Neural cell (in vitro differentiated cells): ENCODE measurements around the gene UBTF. TPM values are rescaled to one million over a fixed set of nuclear protein-coding genes. Genes with fewer than 3 reads are reported as not detected.

Experiments
- H2AFZ ChIP-seq: fragments of 200-600, 300-800 bp; sonication (generic), shearing (Covaris generic); 2 replicates; pipeline ENCODE4 v1.6.0; 2014; ENCODE audit warnings: low read depth, mild to moderate bottlenecking, antibody characterized with exemption, low read length, moderate library complexity
- H3F3A ChIP-seq: fragments of 200-600 bp; shearing (Covaris generic); 2 replicates; pipeline ENCODE4 v1.6.1; 2016; ENCODE audit warnings: mild to moderate bottlenecking, moderate library complexity, mixed read lengths, antibody characterized with exemption, low read length; ENCODE audit not compliant: insufficient read depth, poor library complexity, severe bottlenecking
- H3K27ac ChIP-seq: fragments of 200-600, 300-800 bp; sonication (generic), shearing (Covaris generic); 2 replicates; pipeline ENCODE4 v1.5.1; 2014; ENCODE audit warnings: mild to moderate bottlenecking, low read length, moderate library complexity
- H3K27me3 ChIP-seq: fragments of 300-800, 200-600 bp; sonication (generic), shearing (Covaris generic); 2 replicates; pipeline ENCODE4 v1.6.0; 2014; ENCODE audit warnings: mild to moderate bottlenecking, low read depth, low read length, moderate library complexity; ENCODE audit not compliant: insufficient read depth
- H3K36me3 ChIP-seq: fragments of 300-800, 200-600 bp; sonication (generic), shearing (Covaris generic); 2 replicates; pipeline ENCODE4 v1.5.1; 2014; ENCODE audit warnings: mild to moderate bottlenecking, antibody characterized with exemption, low read length, moderate library complexity; ENCODE audit not compliant: insufficient read depth
- H3K4me2 ChIP-seq: fragments of 300-800, 200-600 bp; sonication (generic), shearing (Covaris generic); 2 replicates; pipeline ENCODE4 v1.6.0; 2014; ENCODE audit warnings: mild to moderate bottlenecking, low read length
- H3K4me3 ChIP-seq: fragments of 300-800, 200-600 bp; sonication (generic), shearing (Covaris generic); 2 replicates; pipeline ENCODE4 v1.5.1; 2014; ENCODE audit warnings: mild to moderate bottlenecking, low read length, moderate library complexity
- H3K79me2 ChIP-seq: fragments of 200-600 bp; shearing (Covaris generic); replicated peaks from 2 replicates; pipeline ENCODE4 v1.6.0; 2014; ENCODE audit warnings: mild to moderate bottlenecking, low read length, moderate library complexity; ENCODE audit not compliant: insufficient read depth
- H3K9ac ChIP-seq: fragments of 300-800, 200-600 bp; sonication (generic), shearing (Covaris generic); 2 replicates; pipeline ENCODE4 v1.6.1; 2016; ENCODE audit warnings: mild to moderate bottlenecking, low read length, mixed read lengths
- H3K9me2 ChIP-seq: fragments of 200-600 bp; shearing (Covaris generic); 2 replicates; pipeline ENCODE4 v1.6.1; 2016; ENCODE audit warnings: mild to moderate bottlenecking, low read length, mixed read lengths; ENCODE audit not compliant: insufficient read depth
- H3K9me3 ChIP-seq: fragments of 200-600, 300-800 bp; sonication (generic), shearing (Covaris generic); 2 replicates; pipeline ENCODE4 v1.6.1; 2016; ENCODE audit warnings: mild to moderate bottlenecking, mixed run types, low read length, moderate library complexity, mixed read lengths
- H4K20me1 ChIP-seq: fragments of 200-600 bp; shearing (Covaris generic); 2 replicates; pipeline ENCODE4 v1.6.1; 2016; ENCODE audit warnings: mild to moderate bottlenecking, mixed run types; ENCODE audit not compliant: insufficient read depth
- EP300 ChIP-seq: fragments of 450-650 bp; conservative IDR thresholded peaks from 2 replicates; pipeline ENCODE4 v1.6.1; 2014; ENCODE audit warnings: antibody characterized with exemption, mild to moderate bottlenecking, moderate library complexity; ENCODE audit not compliant: poor library complexity, severe bottlenecking
- EZH2 ChIP-seq: fragments of 200-600, 300-800 bp; shearing (Covaris generic), sonication (generic); IDR thresholded peaks from 2 replicates; pipeline ENCODE4 v1.6.1; 2014; ENCODE audit warnings: antibody characterized with exemption, low read length, borderline replicate concordance, mild to moderate bottlenecking; ENCODE audit not compliant: insufficient read depth, poor library complexity, severe bottlenecking
- MXI1 ChIP-seq: fragments of 450-650 bp; conservative IDR thresholded peaks from 2 replicates; pipeline ENCODE4 v1.6.1; 2014; ENCODE audit warnings: antibody characterized with exemption, mild to moderate bottlenecking; ENCODE audit not compliant: poor library complexity, severe bottlenecking
- POLR2AphosphoS5 ChIP-seq: IDR thresholded peaks from 2 replicates; pipeline ENCODE4 v1.6.1; 2012
- RAD21 ChIP-seq: fragments of 450-650 bp; conservative IDR thresholded peaks from 2 replicates; pipeline ENCODE4 v1.6.1; 2014; ENCODE audit warnings: antibody characterized with exemption, mild to moderate bottlenecking, moderate library complexity
- REST ChIP-seq: IDR thresholded peaks from 2 replicates; pipeline ENCODE4 v1.6.1; 2012; ENCODE audit warnings: borderline replicate concordance
- SMC3 ChIP-seq: fragments of 450-650 bp; conservative IDR thresholded peaks from 2 replicates; pipeline ENCODE4 v1.6.1; 2014; ENCODE audit warnings: antibody characterized with exemption, mild to moderate bottlenecking, moderate library complexity; ENCODE audit not compliant: poor library complexity
- TAF1 ChIP-seq: IDR thresholded peaks from 2 replicates; pipeline ENCODE4 v1.6.1; 2012; ENCODE audit warnings: low read depth
- polyA plus RNA-seq: library from polyadenylated mRNA; depleted of rRNA; stranded (reverse); fragments of >200 nt; gene quantifications from 2 replicates; pipeline ENCODE4 v1.2.3, GENCODE V29; 2014
- TF ChIP-seq, protein P1 (sequence below): fragments of 450-650 bp; IDR thresholded peaks from 2 replicates; pipeline ENCODE4 v1.5.1; 2014; ENCODE audit warnings: antibody characterized with exemption, mild to moderate bottlenecking, moderate library complexity; ENCODE audit not compliant: poor library complexity, severe bottlenecking

UBTF gene
- polyA plus RNA-seq, 1 donor from 2014 or later = 73.8 TPM

DNA sequence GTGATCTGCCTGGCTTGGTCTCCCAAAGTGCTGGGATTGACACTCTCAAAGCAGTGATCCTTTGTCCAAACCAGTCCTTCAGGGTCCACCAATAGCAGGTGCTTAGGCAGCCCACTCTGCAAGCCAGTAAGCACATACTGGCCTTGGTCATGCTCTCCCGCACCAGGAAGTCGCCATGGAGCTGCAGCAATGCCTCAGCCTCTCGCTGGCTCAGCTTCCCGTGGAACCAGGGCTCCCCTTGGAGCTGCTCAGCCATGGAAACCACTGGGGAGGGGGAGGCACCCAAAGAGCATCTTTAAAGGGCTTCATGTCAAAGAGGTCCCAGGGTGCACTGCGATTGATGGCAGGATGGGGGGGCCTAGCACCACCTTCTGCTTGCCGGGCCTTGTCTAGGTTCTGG, 9.6 kb upstream of the UBTF start:
- Histone ChIP-seq H3K9ac (no peak overlapping the region), H3K9me3 (no peaks in the 10 kb centered on the region), H4K20me1 (no peaks in the 10 kb centered on the region), H3K4me2 (no peak overlapping the region), H3K4me3 (no peak overlapping the region), H3F3A (no peaks in the 10 kb centered on the region), H3K27me3 (no peaks in the 10 kb centered on the region), H3K27ac (no peak overlapping the region), H3K36me3 (no peaks in the 10 kb centered on the region), H2AFZ (no peak overlapping the region), H3K9me2 (no peaks in the 10 kb centered on the region), H3K79me2 (no peaks in the 10 kb centered on the region)
- no peak for TF ChIP-seq REST

- no peaks in the 10 kb centered on the region for H3K9me3 ChIP-seq
- no peak overlapping the region for H3K4me2 ChIP-seq
- peaks cover 4% of the 10 kb centered on the region for H3K79me2 ChIP-seq
- H3K4me3 ChIP-seq = no peak overlapping the region
- no peaks in the 10 kb centered on the region for H3F3A ChIP-seq
- H3K36me3 ChIP-seq = no peaks in the 10 kb centered on the region
- H4K20me1 ChIP-seq = no peaks in the 10 kb centered on the region
- H3K9ac ChIP-seq = no peak overlapping the region
- TF ChIP-seq RAD21 (no peak), MXI1 (no peak), EP300 (no peak), TAF1 (no peak), REST (no peak), EZH2 (no peak), POLR2AphosphoS5 (no peak), SMC3 (no peak)
- TF ChIP-seq, protein P1, sequence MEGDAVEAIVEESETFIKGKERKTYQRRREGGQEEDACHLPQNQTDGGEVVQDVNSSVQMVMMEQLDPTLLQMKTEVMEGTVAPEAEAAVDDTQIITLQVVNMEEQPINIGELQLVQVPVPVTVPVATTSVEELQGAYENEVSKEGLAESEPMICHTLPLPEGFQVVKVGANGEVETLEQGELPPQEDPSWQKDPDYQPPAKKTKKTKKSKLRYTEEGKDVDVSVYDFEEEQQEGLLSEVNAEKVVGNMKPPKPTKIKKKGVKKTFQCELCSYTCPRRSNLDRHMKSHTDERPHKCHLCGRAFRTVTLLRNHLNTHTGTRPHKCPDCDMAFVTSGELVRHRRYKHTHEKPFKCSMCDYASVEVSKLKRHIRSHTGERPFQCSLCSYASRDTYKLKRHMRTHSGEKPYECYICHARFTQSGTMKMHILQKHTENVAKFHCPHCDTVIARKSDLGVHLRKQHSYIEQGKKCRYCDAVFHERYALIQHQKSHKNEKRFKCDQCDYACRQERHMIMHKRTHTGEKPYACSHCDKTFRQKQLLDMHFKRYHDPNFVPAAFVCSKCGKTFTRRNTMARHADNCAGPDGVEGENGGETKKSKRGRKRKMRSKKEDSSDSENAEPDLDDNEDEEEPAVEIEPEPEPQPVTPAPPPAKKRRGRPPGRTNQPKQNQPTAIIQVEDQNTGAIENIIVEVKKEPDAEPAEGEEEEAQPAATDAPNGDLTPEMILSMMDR = no peak
- H2AFZ ChIP-seq = no peak overlapping the region
- H3K27ac ChIP-seq = no peak overlapping the region
- no peaks in the 10 kb centered on the region for H3K9me2 ChIP-seq
- H3K27me3 ChIP-seq = no peaks in the 10 kb centered on the region
These were observed 4.1 kb upstream of the UBTF start for GRCh38 chr17:44223541-44224071.
